Fibroblast of gingiva (primary cell): ENCODE results near the gene VRK2.
"Not testable (repeated sequence)": the region's sequence is repeated elsewhere in the genome, so short reads cannot be mapped to it uniquely, and the experiment has no call there.

Experiments
- DNase-seq: peaks from one replicate; pipeline ENCODE4 v3.0.0-alpha.2; 2011; ENCODE audit warnings: low read depth

The VRK2 gene

GRCh38 chr2:58107803-58108710, 61.5 kb downstream of the VRK2 start:
- peak; percentile 84 for DNase-seq

GRCh38 chr2:58109481-58109880, 62.9 kb downstream of the VRK2 start:
- DNase-seq = no peak

- no peak for DNase-seq
Observed at GRCh38 chr2:58110765-58111164, 64.2 kb downstream of the VRK2 start.

- DNase-seq = not testable (repeated sequence)
Observed at GRCh38 chr2:58113563-58113962, 67.0 kb downstream of the VRK2 start.

- no peak for DNase-seq
Observed at GRCh38 chr2:58120626-58121229, 74.1 kb downstream of the VRK2 start.

GRCh38 chr2:58122040-58122439, 75.4 kb downstream of the VRK2 start:
- DNase-seq = no peak

GRCh38 chr2:58122540-58122939, 75.9 kb downstream of the VRK2 start:
- no peak for DNase-seq

- DNase-seq = no peak
Observed at GRCh38 chr2:58127111-58127510, 80.5 kb downstream of the VRK2 start.

- DNase-seq = no peak
Observed at GRCh38 chr2:58130238-58130637, 83.6 kb downstream of the VRK2 start.

- DNase-seq = peak; percentile 56
Observed at GRCh38 chr2:58131191-58132011, 84.8 kb downstream of the VRK2 start.

- no peak for DNase-seq
Observed at GRCh38 chr2:58133395-58133794, 86.8 kb downstream of the VRK2 start.

GRCh38 chr2:58135861-58136260, 89.3 kb downstream of the VRK2 start:
- DNase-seq = no peak

GRCh38 chr2:58137221-58137620, 90.6 kb downstream of the VRK2 start:
- peak; percentile 54 for DNase-seq

- no peak for DNase-seq
Observed at GRCh38 chr2:58137856-58138255, 91.2 kb downstream of the VRK2 start.

- no peak for DNase-seq
Observed at GRCh38 chr2:58138396-58139030, 91.9 kb downstream of the VRK2 start.

- DNase-seq = peak; percentile 72
Observed at GRCh38 chr2:58140508-58141072, 94.0 kb downstream of the VRK2 start.

GRCh38 chr2:58145769-58146168, 99.2 kb downstream of the VRK2 start:
- not testable (repeated sequence) for DNase-seq

- DNase-seq = no peak
Observed at GRCh38 chr2:58146707-58147106, 100.1 kb downstream of the VRK2 start.

GRCh38 chr2:58155160-58155778, 108.7 kb downstream of the VRK2 start:
- no peak for DNase-seq

GRCh38 chr2:58156780-58157179, 110.2 kb downstream of the VRK2 start:
- no peak for DNase-seq

GRCh38 chr2:58157754-58158153, 111.1 kb downstream of the VRK2 start:
- no peak for DNase-seq
